ENCODE data around the gene S100Z. TPM values are rescaled to one million over a fixed set of nuclear protein-coding genes. Genes with fewer than 3 reads are reported as not detected.

Gene S100Z
- total and polyA plus RNA-seq, 2 experiments from 2014 or later = not detected

DNA sequence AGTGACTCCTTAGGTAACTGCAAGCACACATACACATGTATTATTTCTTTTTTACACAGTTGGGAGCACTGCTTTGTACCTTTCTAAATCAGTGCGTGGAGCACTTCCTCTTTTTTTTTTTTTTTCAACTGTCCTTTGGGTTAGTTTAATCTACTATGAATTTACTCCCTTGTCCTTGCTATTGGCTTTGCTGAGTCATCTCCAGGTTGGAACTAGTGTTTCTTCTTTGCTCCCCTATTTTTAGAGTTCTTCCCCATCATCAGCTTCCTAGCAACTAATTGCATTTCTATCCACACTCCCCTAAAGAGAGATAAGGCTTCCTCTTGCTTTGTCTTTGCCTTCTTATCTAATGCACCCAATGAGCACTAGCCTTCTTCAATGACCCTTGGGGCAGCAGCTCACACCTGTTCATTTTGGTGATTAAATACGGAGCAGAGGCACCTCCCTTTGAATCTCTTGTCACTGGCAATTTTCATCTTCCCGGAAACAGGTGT, 24.3 kb downstream of the S100Z start:
- H3K36me3 ChIP-seq (ENCODE audit: low read depth) = no peaks in the 10 kb centered on the region
- H3K79me2 ChIP-seq (ENCODE audit: insufficient read depth) = no peaks in the 10 kb centered on the region
- in situ Hi-C loops (cut with MboI) = no loop called here
- H2AFZ ChIP-seq = no peak overlapping the region
- no peak overlapping the region for H3K27ac ChIP-seq
- no peak overlapping the region for H3K4me2 ChIP-seq (ENCODE audit: unreplicated experiment)
- DNase-seq = no peak
- no peaks in the 10 kb centered on the region for H3K9me2 ChIP-seq (ENCODE audit: insufficient read depth)
- H3K4me3 ChIP-seq = no peak overlapping the region
- peaks cover 21% of the 10 kb centered on the region for H3K27me3 ChIP-seq (replicated peaks; ENCODE audit: insufficient read depth)
- no peaks in the 10 kb centered on the region for H3K4me1 ChIP-seq (ENCODE audit: insufficient read depth)
- no peaks in the 10 kb centered on the region for H3K9me3 ChIP-seq (ENCODE audit: low read depth)
- no peaks in the 10 kb centered on the region for H3F3A ChIP-seq (ENCODE audit: insufficient read depth)
- TF ChIP-seq EZH2phosphoT487 (IDR thresholded peaks at IDR 0.05; ENCODE audit: insufficient read depth, low read depth) (no peak), EZH2 (IDR thresholded peaks at IDR 0.05; ENCODE audit: insufficient read depth, poor library complexity, severe bottlenecking) (no peak)
- no peaks in the 10 kb centered on the region for H4K20me1 ChIP-seq (ENCODE audit: insufficient read depth)
- WGBS, 2 experiments (ENCODE audit: low coverage in 1 of 2, low lambda C conversion rate in 2 of 2, missing lambda C conversion rate in 2 of 2) = 48 to 65% methylated on average over 3 of the region's 3 CpGs
- no peak overlapping the region for H3K9ac ChIP-seq

DNA sequence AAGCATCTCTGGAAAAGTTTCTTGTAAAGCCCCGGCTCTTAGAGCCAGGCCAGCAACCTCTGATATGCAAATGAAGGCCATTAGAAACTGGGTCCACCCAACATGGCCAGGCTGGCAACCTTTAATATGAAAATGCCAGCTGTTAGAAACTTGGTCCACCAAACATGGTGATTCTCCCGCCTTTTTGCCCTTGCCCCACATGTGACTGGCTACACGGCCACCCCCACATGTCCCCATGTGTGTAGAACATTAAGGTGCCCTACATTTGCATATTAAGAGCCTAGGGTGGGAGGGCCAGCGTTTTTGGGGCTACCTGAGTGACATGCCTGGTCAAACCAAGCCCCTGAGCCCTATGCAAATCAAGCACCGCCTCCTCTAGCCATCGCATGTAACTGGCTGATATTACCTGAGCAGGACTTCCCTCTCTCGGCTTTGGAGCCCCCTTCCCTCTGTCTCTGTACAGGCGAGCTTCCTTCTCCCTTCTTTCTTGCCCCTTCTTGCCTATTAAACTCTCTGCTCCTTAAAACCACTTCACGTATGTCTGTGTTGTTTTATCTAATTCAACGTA, 39.0 kb downstream of the S100Z start:
- no peaks in the 10 kb centered on the region for H4K20me1 ChIP-seq (ENCODE audit: insufficient read depth)

DNA sequence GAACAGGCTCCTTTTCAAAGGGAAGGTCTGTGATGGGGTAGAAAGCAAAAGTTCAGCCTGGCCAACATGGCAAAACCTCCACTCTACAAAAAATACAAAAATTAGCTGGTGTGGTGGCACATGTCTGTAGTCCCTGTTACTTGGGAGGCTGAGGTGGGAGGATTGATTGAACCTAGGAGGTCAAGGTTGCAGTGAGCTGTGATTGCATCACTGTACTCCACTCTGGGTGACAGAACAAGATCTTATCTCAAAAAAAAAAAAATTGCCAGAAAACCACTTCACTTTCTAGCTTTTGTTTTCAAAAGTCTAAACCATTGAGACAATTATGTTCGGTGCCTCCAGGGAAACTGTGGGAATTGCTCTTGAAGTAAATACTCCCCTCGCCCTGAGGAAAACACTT, 43.5 kb downstream of the S100Z start:
- TF ChIP-seq EZH2phosphoT487 (IDR thresholded peaks at IDR 0.05; ENCODE audit: insufficient read depth, low read depth) (no peak), EZH2 (IDR thresholded peaks at IDR 0.05; ENCODE audit: insufficient read depth, poor library complexity, severe bottlenecking) (no peak)
- Histone ChIP-seq H3F3A (ENCODE audit: insufficient read depth) (no peaks in the 10 kb centered on the region), H3K9me3 (ENCODE audit: low read depth) (no peaks in the 10 kb centered on the region), H3K4me1 (ENCODE audit: insufficient read depth) (no peaks in the 10 kb centered on the region), H3K36me3 (ENCODE audit: low read depth) (no peaks in the 10 kb centered on the region), H3K4me2 (ENCODE audit: unreplicated experiment) (no peak overlapping the region), H3K9me2 (ENCODE audit: insufficient read depth) (no peaks in the 10 kb centered on the region), H3K27ac (no peak overlapping the region), H3K79me2 (ENCODE audit: insufficient read depth) (no peaks in the 10 kb centered on the region), H3K4me3 (no peak overlapping the region), H2AFZ (no peak overlapping the region), H4K20me1 (ENCODE audit: insufficient read depth) (no peaks in the 10 kb centered on the region), H3K27me3 (replicated peaks; ENCODE audit: insufficient read depth) (peaks cover 46% of the 10 kb centered on the region), H3K9ac (no peak overlapping the region)
- in situ Hi-C loops (cut with MboI) = no loop called here
- no peak for DNase-seq
- WGBS, 2 experiments (ENCODE audit: low coverage in 1 of 2, low lambda C conversion rate in 2 of 2, missing lambda C conversion rate in 2 of 2) = 45 to 68% methylated on average over 2 of the region's 2 CpGs

More for the DNA sequence above, 39.0 kb downstream of the S100Z start:
- no peaks in the 10 kb centered on the region for H3K4me1 ChIP-seq (ENCODE audit: insufficient read depth)
- no peak overlapping the region for H3K4me2 ChIP-seq (ENCODE audit: unreplicated experiment)
- H3K4me3 ChIP-seq = no peak overlapping the region
- H3K27me3 ChIP-seq (replicated peaks; ENCODE audit: insufficient read depth) = peaks cover 39% of the 10 kb centered on the region
- no peak overlapping the region for H3K27ac ChIP-seq
- H3K9me3 ChIP-seq (ENCODE audit: low read depth) = no peaks in the 10 kb centered on the region
- no peak overlapping the region for H3K9ac ChIP-seq
- in situ Hi-C loops (cut with MboI) = no loop called here
- H3K79me2 ChIP-seq (ENCODE audit: insufficient read depth) = no peaks in the 10 kb centered on the region
- H3K9me2 ChIP-seq (ENCODE audit: insufficient read depth) = no peaks in the 10 kb centered on the region
- 31 to 35% methylated on average over 10 of the region's 10 CpGs for WGBS, 2 experiments (ENCODE audit: low coverage in 1 of 2, low lambda C conversion rate in 2 of 2, missing lambda C conversion rate in 2 of 2)
- no peaks in the 10 kb centered on the region for H3F3A ChIP-seq (ENCODE audit: insufficient read depth)
- no peak for DNase-seq
- no peak overlapping the region for H2AFZ ChIP-seq
- no peak for TF ChIP-seq EZH2 (IDR thresholded peaks at IDR 0.05; ENCODE audit: insufficient read depth, poor library complexity, severe bottlenecking)
- TF ChIP-seq EZH2phosphoT487 (IDR thresholded peaks at IDR 0.05; ENCODE audit: insufficient read depth, low read depth) = no peak
- H3K36me3 ChIP-seq (ENCODE audit: low read depth) = no peaks in the 10 kb centered on the region

DNA sequence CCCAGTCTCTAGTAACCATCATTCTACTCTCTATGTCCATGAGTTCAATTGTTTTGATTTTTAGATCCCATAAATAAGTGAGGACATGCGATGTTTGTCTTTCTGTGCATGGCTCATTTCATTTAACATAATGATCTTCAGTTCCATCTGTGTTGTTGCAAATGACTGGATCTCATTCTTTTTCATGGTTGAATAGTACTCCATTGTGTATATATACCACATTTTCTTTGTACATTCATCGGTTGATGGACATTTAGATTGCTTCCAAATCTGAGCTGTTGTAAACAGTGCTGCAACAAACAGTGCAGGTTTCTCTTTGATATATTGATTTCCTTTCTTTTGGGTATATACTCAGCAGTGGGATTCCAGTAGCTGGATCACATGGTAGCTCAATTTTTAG, 46.4 kb downstream of the S100Z start:
- Histone ChIP-seq H3K4me3 (no peak overlapping the region), H3K27me3 (replicated peaks; ENCODE audit: insufficient read depth) (peaks cover 28% of the 10 kb centered on the region), H3F3A (ENCODE audit: insufficient read depth) (no peaks in the 10 kb centered on the region), H3K9me2 (ENCODE audit: insufficient read depth) (no peaks in the 10 kb centered on the region), H3K9ac (no peak overlapping the region), H3K79me2 (ENCODE audit: insufficient read depth) (no peaks in the 10 kb centered on the region), H3K36me3 (ENCODE audit: low read depth) (no peaks in the 10 kb centered on the region), H3K27ac (no peak overlapping the region), H3K4me1 (ENCODE audit: insufficient read depth) (no peaks in the 10 kb centered on the region), H2AFZ (no peak overlapping the region), H3K4me2 (ENCODE audit: unreplicated experiment) (no peak overlapping the region), H3K9me3 (ENCODE audit: low read depth) (no peaks in the 10 kb centered on the region), H4K20me1 (ENCODE audit: insufficient read depth) (no peaks in the 10 kb centered on the region)
- DNase-seq = no peak
- TF ChIP-seq EZH2 (IDR thresholded peaks at IDR 0.05; ENCODE audit: insufficient read depth, poor library complexity, severe bottlenecking) (no peak), EZH2phosphoT487 (IDR thresholded peaks at IDR 0.05; ENCODE audit: insufficient read depth, low read depth) (no peak)
- 53 to 67% methylated on average over 2 of the region's 2 CpGs for WGBS, 2 experiments (ENCODE audit: low coverage in 1 of 2, low lambda C conversion rate in 2 of 2, missing lambda C conversion rate in 2 of 2)
- in situ Hi-C loops (cut with MboI) = no loop called here
